C4-2B (cell line): Measurements from ENCODE around the gene AUP1.

Source experiments
- CTCF ChIP-seq: fragments of 450-650 bp; conservative IDR thresholded peaks from 2 replicates; pipeline ENCODE4 v1.5.1; 2017; ENCODE audit warnings: mild to moderate bottlenecking
- ZFX ChIP-seq: fragments of 450-650 bp; IDR thresholded peaks from 2 replicates; pipeline ENCODE4 v1.6.1; 2017

- TF ChIP-seq CTCF (no peak), ZFX (no peak)
These were observed 39.6 kb downstream of the AUP1 start for GRCh38 chr2:74489906-74490305.
